ENCODE data around the gene PHPT1.
"Not testable (repeated sequence)": the region's sequence is repeated elsewhere in the genome, so short reads cannot be mapped to it uniquely, and the experiment has no call there.

- TF ChIP-seq ZBTB7B (CRISPR knock-in tag; IDR thresholded peaks at IDR 0.05); CTCF (CRISPR knock-in tag; IDR thresholded peaks at IDR 0.05); TCF12 (IDR thresholded peaks at IDR 0.05); TCF12 (CRISPR knock-in tag; IDR thresholded peaks at IDR 0.05); JUNB (CRISPR knock-in tag; IDR thresholded peaks at IDR 0.05; ENCODE audit: borderline replicate concordance); SETDB1 (CRISPR knock-in tag; IDR thresholded peaks at IDR 0.05; ENCODE audit: borderline replicate concordance); MYC (CRISPR knock-in tag; IDR thresholded peaks at IDR 0.05; ENCODE audit: borderline replicate concordance); ZBTB34 (CRISPR knock-in tag; IDR thresholded peaks at IDR 0.05); ZBTB1 (CRISPR knock-in tag; IDR thresholded peaks at IDR 0.05; ENCODE audit: borderline replicate concordance): not testable (repeated sequence)
These were observed 11.3 kb upstream of the PHPT1 start for GRCh38 chr9:136837856-136838277.

Data from HepG2 (cell line).